KG1 (cell line): Measurements from ENCODE around the gene VCAN.
A peak's percentile ranks its signal among the peaks of the same experiment; 100 is the strongest.

Experiments
- DNase-seq: peaks from one replicate; lab custom pipeline; 2025; lab: John Stamatoyannopoulos, UW

Gene VCAN

GRCh38 chr5:83469075-83469474 is 2.5 kb upstream of the VCAN start:
- no peak for DNase-seq

GRCh38 chr5:83470526-83471404 is 779 bp upstream of the VCAN start:
- DNase-seq = no peak

- DNase-seq = no peak
Measured at GRCh38 chr5:83472213-83472507, 616 bp downstream of the VCAN start.

GRCh38 chr5:83472508-83473345 is 1.2 kb downstream of the VCAN start:
- DNase-seq = no peak

- peak; percentile 69 for DNase-seq
Measured at GRCh38 chr5:83473346-83474160, 2.0 kb downstream of the VCAN start.

GRCh38 chr5:83474161-83474796 is 2.7 kb downstream of the VCAN start:
- DNase-seq = no peak

- no peak for DNase-seq
Measured at GRCh38 chr5:83474991-83475390, 3.4 kb downstream of the VCAN start.

- no peak for DNase-seq
Measured at GRCh38 chr5:83475391-83475863, 3.9 kb downstream of the VCAN start.

- DNase-seq = no peak
Measured at GRCh38 chr5:83475935-83476814, 4.6 kb downstream of the VCAN start.

- no peak for DNase-seq
Measured at GRCh38 chr5:83482961-83483360, 11.4 kb downstream of the VCAN start.

GRCh38 chr5:83484294-83484693 is 12.8 kb downstream of the VCAN start:
- DNase-seq = no peak

GRCh38 chr5:83485842-83486241 is 14.3 kb downstream of the VCAN start:
- no peak for DNase-seq

GRCh38 chr5:83487155-83487554 is 15.6 kb downstream of the VCAN start:
- no peak for DNase-seq

- no peak for DNase-seq
Measured at GRCh38 chr5:83488271-83488670, 16.7 kb downstream of the VCAN start.

- DNase-seq = no peak
Measured at GRCh38 chr5:83488821-83489220, 17.3 kb downstream of the VCAN start.

- no peak for DNase-seq
Measured at GRCh38 chr5:83490203-83490602, 18.7 kb downstream of the VCAN start.

GRCh38 chr5:83492331-83492730 is 20.8 kb downstream of the VCAN start:
- DNase-seq = no peak

- no peak for DNase-seq
Measured at GRCh38 chr5:83493644-83494043, 22.1 kb downstream of the VCAN start.

- no peak for DNase-seq
Measured at GRCh38 chr5:83494087-83494620, 22.6 kb downstream of the VCAN start.

- DNase-seq = no peak
Measured at GRCh38 chr5:83494666-83495065, 23.1 kb downstream of the VCAN start.

- DNase-seq = no peak
Measured at GRCh38 chr5:83496626-83497025, 25.1 kb downstream of the VCAN start.
